Measurements from ENCODE around the gene NTM.

NTM gene

GRCh38 chr11:131370090-131370751, at the start of gene NTM:
Gene NTM, plus strand, starts transcription at chr11:131370615.
- no peak for TF ChIP-seq CTCF (IDR thresholded peaks at IDR 0.05; ENCODE audit: borderline replicate concordance, insufficient read depth, low read depth, low read length)
- H3K4me3 ChIP-seq (ENCODE audit: low read depth, low read length), result no peak within 1 kb of the TSS

- no peak for TF ChIP-seq CTCF (IDR thresholded peaks at IDR 0.05; ENCODE audit: borderline replicate concordance, insufficient read depth, low read depth, low read length)
- H3K4me3 ChIP-seq (ENCODE audit: low read depth, low read length), result no peak overlapping the region
Measured at GRCh38 chr11:131324921-131325570, 45.4 kb upstream of the NTM start.

GRCh38 chr11:131326829-131327228, 43.6 kb upstream of the NTM start:
- no peak overlapping the region for H3K4me3 ChIP-seq (ENCODE audit: low read depth, low read length)
- TF ChIP-seq CTCF (IDR thresholded peaks at IDR 0.05; ENCODE audit: borderline replicate concordance, insufficient read depth, low read depth, low read length), result no peak

- H3K4me3 ChIP-seq (ENCODE audit: low read depth, low read length), result no peak overlapping the region
- no peak for TF ChIP-seq CTCF (IDR thresholded peaks at IDR 0.05; ENCODE audit: borderline replicate concordance, insufficient read depth, low read depth, low read length)
Measured at GRCh38 chr11:131327421-131327820, 43.0 kb upstream of the NTM start.

- no peak for TF ChIP-seq CTCF (IDR thresholded peaks at IDR 0.05; ENCODE audit: borderline replicate concordance, insufficient read depth, low read depth, low read length)
- no peak overlapping the region for H3K4me3 ChIP-seq (ENCODE audit: low read depth, low read length)
Measured at GRCh38 chr11:131328843-131329242, 41.6 kb upstream of the NTM start.

GRCh38 chr11:131331010-131331409, 39.4 kb upstream of the NTM start:
- TF ChIP-seq CTCF (IDR thresholded peaks at IDR 0.05; ENCODE audit: borderline replicate concordance, insufficient read depth, low read depth, low read length), result no peak
- no peak overlapping the region for H3K4me3 ChIP-seq (ENCODE audit: low read depth, low read length)

- no peak overlapping the region for H3K4me3 ChIP-seq (ENCODE audit: low read depth, low read length)
- TF ChIP-seq CTCF (IDR thresholded peaks at IDR 0.05; ENCODE audit: borderline replicate concordance, insufficient read depth, low read depth, low read length), result no peak
Measured at GRCh38 chr11:131331546-131331945, 38.9 kb upstream of the NTM start.

Data from GM12875 (cell line).